Spinal cord (tissue), 10 donors: Measurements from ENCODE around the gene UPK3B. TPM values are rescaled to one million over a fixed set of nuclear protein-coding genes. Genes with fewer than 3 reads are reported as not detected.
"Not testable (repeated sequence)": the region's sequence is repeated elsewhere in the genome, so short reads cannot be mapped to it uniquely, and the experiment has no call there.

ENCODE experiments used
- DNase-seq, 6 donors: peaks; one replicate each; pipeline versions ENCODE4 v3.0.0 to v3.0.0-alpha.2; 2013 to 2015; ENCODE audit warnings: low spot score in 6 of 6, low read depth in 4 of 6
- H3K27ac ChIP-seq: one replicate; pipeline ENCODE4 v1.5.1; 2013; ENCODE audit warnings: low read depth, low read length, control low read depth
- H3K27me3 ChIP-seq: one replicate; pipeline ENCODE4 v1.6.1; 2013; ENCODE audit warnings: low read length; ENCODE audit not compliant: control insufficient read depth, insufficient read depth
- H3K36me3 ChIP-seq: one replicate; pipeline ENCODE4 v1.6.1; 2013; ENCODE audit warnings: low read length; ENCODE audit not compliant: control insufficient read depth, insufficient read depth
- H3K4me1 ChIP-seq: one replicate; pipeline ENCODE4 v1.6.1; 2013; ENCODE audit warnings: low read length; ENCODE audit not compliant: control insufficient read depth, insufficient read depth
- H3K4me3 ChIP-seq: one replicate; pipeline ENCODE4 v1.5.1; 2013; ENCODE audit warnings: low read depth, low read length, control low read depth
- H3K9me3 ChIP-seq: one replicate; pipeline ENCODE4 v1.6.1; 2013; ENCODE audit warnings: low read length; ENCODE audit not compliant: control insufficient read depth, insufficient read depth
- WGBS: methylation state at CpG from one replicate; pipeline ENCODE4 v1.1.5; 2013; ENCODE audit warnings: missing lambda C conversion rate; ENCODE audit not compliant: insufficient coverage; 5-methylcytosine and 5-hydroxymethylcytosine counted together
- polyA plus RNA-seq, 2 donors: library from polyadenylated mRNA; unstranded; fragments of 120-200 nt; gene quantifications; one replicate each; pipeline ENCODE4 v1.2.1, GENCODE V29; 2013; ENCODE audit not compliant: insufficient read length in 2 of 2
- total RNA-seq, 2 donors: library from RNA; depleted of rRNA in 1 of 2; stranded (reverse); fragments of 120-200 nt in 1 of 2; fragments of >200 nt in 1 of 2; gene quantifications; one replicate each; pipeline versions ENCODE4 v1.2.3 to v1.2.4, GENCODE V29; 2013 to 2014
- donor health status: healthy.

Gene UPK3B
- total and polyA plus RNA-seq, 4 donors, result 0.25 to 1.3 (median 0.97) TPM

- Histone ChIP-seq H3K27me3 (no peaks in the 10 kb centered on the region), H3K27ac (no peak overlapping the region), H3K4me1 (peaks cover 17% of the 10 kb centered on the region), H3K9me3 (no peaks in the 10 kb centered on the region), H3K36me3 (no peaks in the 10 kb centered on the region), H3K4me3 (no peak overlapping the region)
- 88% methylated on average over 21 of the region's 29 CpGs for WGBS
- DNase-seq, result peak in 1 of 6 donors; percentile 0
Measured at GRCh38 chr7:76513817-76514799, 3.8 kb downstream of the UPK3B start.

GRCh38 chr7:76514926-76515771, 4.8 kb downstream of the UPK3B start:
- 64% methylated on average over 6 of the region's 16 CpGs for WGBS
- Histone ChIP-seq H3K4me3 (no peak overlapping the region), H3K27me3 (no peaks in the 10 kb centered on the region), H3K36me3 (no peaks in the 10 kb centered on the region), H3K4me1 (peaks cover 14% of the 10 kb centered on the region), H3K9me3 (no peaks in the 10 kb centered on the region), H3K27ac (no peak overlapping the region)
- no peak for DNase-seq

- 6% methylated on average over 32 of the region's 32 CpGs for WGBS
- Histone ChIP-seq H3K4me3 (no peak overlapping the region), H3K27me3 (no peaks in the 10 kb centered on the region), H3K9me3 (no peaks in the 10 kb centered on the region), H3K36me3 (no peaks in the 10 kb centered on the region), H3K4me1 (peaks cover 11% of the 10 kb centered on the region), H3K27ac (no peak overlapping the region)
- peak in 3 of 6 donors; percentile 2 to 57 (median 9) for DNase-seq
Measured at GRCh38 chr7:76515999-76516443, 5.7 kb downstream of the UPK3B start.

- 97% methylated on average over 6 of the region's 6 CpGs for WGBS
- not testable (repeated sequence) for H3K9me3 ChIP-seq, H3K27me3 ChIP-seq, H3K4me3 ChIP-seq, H3K27ac ChIP-seq, H3K36me3 ChIP-seq
- peak in 1 of 6 donors; percentile 0 for DNase-seq
- H3K4me1 ChIP-seq, result peaks cover 11% of the 10 kb centered on the region
Measured at GRCh38 chr7:76516932-76517331, 6.6 kb downstream of the UPK3B start.

- H3K27me3 ChIP-seq, H3K4me3 ChIP-seq, H3K36me3 ChIP-seq, H3K9me3 ChIP-seq, DNase-seq, H3K27ac ChIP-seq, H3K4me1 ChIP-seq: not testable (repeated sequence)
- WGBS, result no CpG with 5 or more reads among the region's 4 CpGs
Measured at GRCh38 chr7:76526183-76526582, 15.8 kb downstream of the UPK3B start.

GRCh38 chr7:76531643-76532042, 21.3 kb downstream of the UPK3B start:
- H3K9me3 ChIP-seq, H3K27ac ChIP-seq, DNase-seq, H3K4me3 ChIP-seq, H3K36me3 ChIP-seq, H3K27me3 ChIP-seq, H3K4me1 ChIP-seq: not testable (repeated sequence)
- whole genome bisulfite sequencing, result no CpG with 5 or more reads among the region's 2 CpGs

- WGBS, result no CpG with 5 or more reads among the region's 8 CpGs
- H3K4me3 ChIP-seq, H3K27ac ChIP-seq, H3K36me3 ChIP-seq, H3K4me1 ChIP-seq, DNase-seq, H3K27me3 ChIP-seq, H3K9me3 ChIP-seq: not testable (repeated sequence)
Measured at GRCh38 chr7:76543197-76543596, 32.8 kb downstream of the UPK3B start, which contains the start of gene SPDYE16. Gene SPDYE16, minus strand, starts transcription at chr7:76543297. Its CDS starts 1,838 bp downstream, at chr7:76541459.

- not testable (repeated sequence) for H3K36me3 ChIP-seq
- WGBS, result under 1% methylated on average over 70 of the region's 71 CpGs
Measured at GRCh38 chr7:76549025-76549854, 38.9 kb downstream of the UPK3B start.

GRCh38 chr7:76549855-76550248, 39.5 kb downstream of the UPK3B start:
- not testable (repeated sequence) for H3K4me1 ChIP-seq, DNase-seq, H3K27me3 ChIP-seq, H3K9me3 ChIP-seq, H3K36me3 ChIP-seq
- WGBS, result 0% methylated on average over 10 of the region's 19 CpGs
- Histone ChIP-seq H3K27ac (peak overlapping the region; percentile 73), H3K4me3 (peak overlapping the region; percentile 83)

More at GRCh38 chr7:76549025-76549854, 38.9 kb downstream of the UPK3B start:
- peak; percentile 67 to 98 (median 83) for DNase-seq
- H3K9me3 ChIP-seq, H3K27me3 ChIP-seq, H3K4me1 ChIP-seq: not testable (repeated sequence)
- H3K4me3 ChIP-seq, result peak overlapping the region; percentile 83
- H3K27ac ChIP-seq, result peak overlapping the region; percentile 73
